ENCODE measurements around the gene DPEP1.

DNA sequence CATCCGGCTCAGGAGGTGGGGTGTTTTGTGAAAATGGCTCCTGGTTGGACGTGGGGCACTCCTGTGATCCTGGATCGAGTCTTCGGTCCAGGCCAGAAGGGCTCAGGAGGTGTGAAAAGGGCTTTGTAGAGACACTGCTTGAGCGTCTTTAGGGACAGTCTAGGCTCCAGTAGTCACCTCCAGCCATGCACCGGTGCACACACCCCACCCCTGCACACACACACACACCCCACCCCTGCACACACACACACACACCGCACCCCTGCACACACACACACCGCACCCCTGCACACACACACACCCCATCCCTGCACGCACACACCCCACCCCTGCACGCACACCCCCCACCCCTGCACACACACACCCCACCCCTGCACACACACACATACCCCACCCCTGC is 25.0 kb downstream of the DPEP1 start:
- TF ChIP-seq EZH2phosphoT487 (IDR thresholded peaks at IDR 0.05; ENCODE audit: low read length) = no peak
- TF ChIP-seq, protein P1, sequence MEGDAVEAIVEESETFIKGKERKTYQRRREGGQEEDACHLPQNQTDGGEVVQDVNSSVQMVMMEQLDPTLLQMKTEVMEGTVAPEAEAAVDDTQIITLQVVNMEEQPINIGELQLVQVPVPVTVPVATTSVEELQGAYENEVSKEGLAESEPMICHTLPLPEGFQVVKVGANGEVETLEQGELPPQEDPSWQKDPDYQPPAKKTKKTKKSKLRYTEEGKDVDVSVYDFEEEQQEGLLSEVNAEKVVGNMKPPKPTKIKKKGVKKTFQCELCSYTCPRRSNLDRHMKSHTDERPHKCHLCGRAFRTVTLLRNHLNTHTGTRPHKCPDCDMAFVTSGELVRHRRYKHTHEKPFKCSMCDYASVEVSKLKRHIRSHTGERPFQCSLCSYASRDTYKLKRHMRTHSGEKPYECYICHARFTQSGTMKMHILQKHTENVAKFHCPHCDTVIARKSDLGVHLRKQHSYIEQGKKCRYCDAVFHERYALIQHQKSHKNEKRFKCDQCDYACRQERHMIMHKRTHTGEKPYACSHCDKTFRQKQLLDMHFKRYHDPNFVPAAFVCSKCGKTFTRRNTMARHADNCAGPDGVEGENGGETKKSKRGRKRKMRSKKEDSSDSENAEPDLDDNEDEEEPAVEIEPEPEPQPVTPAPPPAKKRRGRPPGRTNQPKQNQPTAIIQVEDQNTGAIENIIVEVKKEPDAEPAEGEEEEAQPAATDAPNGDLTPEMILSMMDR (IDR thresholded peaks at IDR 0.05; ENCODE audit: low read length) = no peak

Data from MM.1S (cell line).